GM21786 (cell line): ENCODE data around the gene PGAP6.
"Not testable (repeated sequence)": the region's sequence is repeated elsewhere in the genome, so short reads cannot be mapped to it uniquely, and the experiment has no call there.

Experiments
- ATAC-seq: cut with Tn5 transposase; IDR thresholded peaks from one replicate; pipeline ENCODE4 v1.9.1; 2021; ENCODE audit not compliant: unreplicated experiment

PGAP6 gene

GRCh38 chr16:379183-379960 is 2.4 kb downstream of the PGAP6 start:
- ATAC-seq = no peak

- ATAC-seq = no peak
Measured at GRCh38 chr16:378821-379182, 3.0 kb downstream of the PGAP6 start.

GRCh38 chr16:378113-378820 is 3.5 kb downstream of the PGAP6 start:
- ATAC-seq = not testable (repeated sequence)

GRCh38 chr16:377419-377951 is 4.3 kb downstream of the PGAP6 start:
- ATAC-seq = no peak

GRCh38 chr16:376817-377418 is 4.9 kb downstream of the PGAP6 start:
- no peak for ATAC-seq

GRCh38 chr16:375927-376816 is 5.6 kb downstream of the PGAP6 start:
- ATAC-seq = no peak

GRCh38 chr16:375212-375611 is 6.6 kb downstream of the PGAP6 start:
- ATAC-seq = no peak

GRCh38 chr16:374616-374926 is 7.2 kb downstream of the PGAP6 start:
- ATAC-seq = no peak

GRCh38 chr16:373848-374615 is 7.7 kb downstream of the PGAP6 start:
- no peak for ATAC-seq

GRCh38 chr16:373020-373598 is 8.7 kb downstream of the PGAP6 start:
- ATAC-seq = no peak

- ATAC-seq = no peak
Measured at GRCh38 chr16:372302-372983, 9.3 kb downstream of the PGAP6 start.

GRCh38 chr16:371515-372301 is 10.1 kb downstream of the PGAP6 start:
- ATAC-seq = no peak

- no peak for ATAC-seq
Measured at GRCh38 chr16:370979-371514, 10.7 kb downstream of the PGAP6 start.

- ATAC-seq = peak; percentile 85
Measured at GRCh38 chr16:370443-370842, 11.3 kb downstream of the PGAP6 start, which contains the start of gene MRPL28. MRPL28 (minus strand) TSS chr16:370538; CDS start chr16:370218, 320 bp downstream.

- no peak for ATAC-seq
Measured at GRCh38 chr16:369866-370436, 11.8 kb downstream of the PGAP6 start.

GRCh38 chr16:369275-369865 is 12.4 kb downstream of the PGAP6 start:
- ATAC-seq = no peak

- no peak for ATAC-seq
Measured at GRCh38 chr16:368388-369158, 13.2 kb downstream of the PGAP6 start.
